Middle frontal gyrus (tissue), 1 donor: ENCODE measurements around the gene LARP6.

Experiments used
- DNase-seq: peaks from one replicate; pipeline ENCODE4 v3.0.0-alpha.2; 2015; ENCODE audit warnings: low spot score; ENCODE audit errors: extremely low spot score

Gene LARP6

DNA sequence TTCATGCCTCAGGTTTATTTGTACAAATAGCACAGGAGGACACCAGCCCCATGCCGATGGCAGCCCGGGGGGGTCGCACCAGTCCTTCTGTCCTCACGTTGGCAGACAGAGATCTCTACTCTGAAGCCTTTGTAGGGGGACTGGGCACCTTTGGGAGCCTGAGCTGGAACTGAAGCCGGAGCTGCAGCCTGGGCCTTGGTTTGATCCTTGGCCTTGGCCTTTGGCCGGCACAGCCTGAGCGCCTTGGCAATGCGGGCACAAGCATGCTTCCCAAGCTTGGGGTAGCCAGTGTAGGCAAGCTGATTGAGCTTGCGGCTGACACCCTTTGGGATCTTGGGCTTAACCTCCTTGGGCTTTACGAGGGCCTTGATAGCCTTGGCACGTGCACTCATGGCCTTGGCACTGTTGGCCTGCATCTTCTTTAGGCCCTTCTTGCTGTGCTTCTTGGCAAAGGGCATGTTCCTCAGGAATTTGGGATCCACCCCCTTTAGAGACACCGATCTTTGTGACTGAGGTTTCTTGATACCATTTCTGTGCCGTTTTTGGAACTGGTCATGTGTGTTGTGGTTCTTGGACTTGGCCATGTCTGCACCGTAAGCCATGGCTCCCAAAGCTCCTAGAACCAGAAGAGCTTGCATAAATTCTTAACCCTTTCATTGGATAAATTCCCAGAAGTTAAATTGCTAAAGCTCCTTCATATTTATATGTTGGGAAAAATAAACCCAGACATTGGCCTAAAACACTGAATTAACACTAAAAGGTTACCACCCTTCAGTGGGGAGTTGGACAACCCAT lies 57.2 kb downstream of the LARP6 start:
- no peak for DNase-seq

DNA sequence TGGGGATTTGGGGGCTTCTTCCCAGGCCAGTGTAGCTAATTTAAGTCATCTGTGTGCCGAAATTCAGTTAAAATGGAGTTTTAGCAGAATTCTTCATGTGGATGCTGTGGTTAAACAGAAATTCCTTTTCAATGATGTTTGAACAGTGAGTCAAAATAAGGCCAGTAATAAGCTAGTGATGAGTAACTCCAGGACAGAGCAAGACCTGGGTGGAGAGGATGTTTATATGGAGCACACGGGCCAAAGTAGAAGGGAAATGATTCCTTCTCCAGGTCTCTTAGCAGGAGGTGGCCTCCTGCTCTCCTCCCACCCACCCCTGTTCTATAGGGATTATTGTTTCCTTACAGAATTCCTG lies 58.7 kb downstream of the LARP6 start:
- no peak for DNase-seq

DNA sequence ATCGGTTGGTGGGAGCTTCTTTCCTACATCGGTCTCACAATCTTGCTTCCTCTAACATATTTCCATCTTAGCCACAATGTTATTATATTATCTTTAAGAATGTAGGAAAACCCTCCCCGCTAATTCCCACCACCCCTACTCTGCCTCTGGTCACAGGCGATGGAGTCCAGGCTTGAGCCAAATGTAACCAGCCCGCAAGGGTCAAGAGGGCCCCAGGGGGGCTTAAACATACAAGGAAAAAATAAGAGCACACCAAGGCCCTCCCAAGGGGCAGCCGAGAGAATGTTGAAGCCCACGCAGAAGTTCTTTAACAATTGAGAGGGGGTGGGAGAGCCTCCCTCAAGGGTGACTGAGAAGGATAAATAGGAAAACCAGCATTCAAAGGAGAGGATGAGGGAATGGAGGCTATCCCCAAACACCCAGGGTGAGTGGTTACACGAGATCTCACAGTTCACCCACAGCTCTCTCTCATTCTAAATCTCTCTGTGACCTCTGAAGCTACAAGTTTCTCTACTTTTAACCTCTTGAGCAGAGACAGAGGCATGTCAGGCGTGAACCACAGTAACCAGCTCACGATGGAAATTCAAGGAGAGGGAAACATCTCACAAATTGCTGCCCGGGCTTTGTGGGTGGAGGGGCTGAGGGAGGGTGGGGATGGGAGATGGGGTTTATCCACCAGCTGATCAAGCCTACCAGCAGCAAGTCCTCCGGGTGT lies 59.2 kb downstream of the LARP6 start:
- no peak for DNase-seq

GRCh38 chr15:70793694-70794093 lies 60.3 kb downstream of the LARP6 start:
- DNase-seq, result no peak

DNA sequence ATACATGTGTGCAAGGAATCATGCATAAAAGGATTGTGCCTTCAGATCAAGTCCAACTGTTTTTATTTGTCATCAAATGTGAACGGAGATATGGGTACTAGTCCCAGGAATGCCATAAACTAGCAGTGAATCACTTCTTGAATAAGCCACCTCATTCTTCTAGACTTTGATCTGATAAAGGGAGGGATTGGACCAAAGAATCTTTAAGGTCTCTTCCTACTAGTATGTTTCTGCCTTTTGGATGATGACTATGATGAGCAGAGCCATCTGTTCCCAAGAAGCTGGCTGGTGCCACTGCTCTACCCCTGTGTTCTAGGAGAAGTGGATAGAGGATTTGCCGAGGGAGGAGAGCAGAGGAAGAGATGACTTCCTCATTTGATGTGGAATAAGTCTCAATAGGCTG lies 61.8 kb downstream of the LARP6 start:
- DNase-seq, result no peak

GRCh38 chr15:70791259-70791658 lies 62.7 kb downstream of the LARP6 start:
- DNase-seq, result no peak

DNA sequence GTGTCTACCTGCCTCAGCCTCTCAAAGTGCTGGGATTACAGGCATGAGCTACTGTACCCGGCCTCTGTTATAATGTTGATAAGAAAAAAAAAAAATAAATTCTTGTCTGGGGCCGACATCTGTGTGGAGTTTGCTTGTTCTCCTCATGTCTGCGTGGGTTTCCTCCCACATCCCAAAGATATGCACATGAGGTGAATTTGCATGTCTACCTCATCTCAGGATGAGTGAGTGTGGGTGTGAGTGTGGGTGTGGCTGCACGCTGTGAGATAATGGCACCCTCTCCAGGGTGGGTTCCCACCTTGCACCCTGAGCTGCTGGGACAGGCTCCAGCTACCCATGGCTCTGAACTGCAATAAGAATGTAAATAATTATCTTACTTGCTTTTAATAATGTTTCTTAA lies 64.7 kb downstream of the LARP6 start:
- DNase-seq, result no peak

DNA sequence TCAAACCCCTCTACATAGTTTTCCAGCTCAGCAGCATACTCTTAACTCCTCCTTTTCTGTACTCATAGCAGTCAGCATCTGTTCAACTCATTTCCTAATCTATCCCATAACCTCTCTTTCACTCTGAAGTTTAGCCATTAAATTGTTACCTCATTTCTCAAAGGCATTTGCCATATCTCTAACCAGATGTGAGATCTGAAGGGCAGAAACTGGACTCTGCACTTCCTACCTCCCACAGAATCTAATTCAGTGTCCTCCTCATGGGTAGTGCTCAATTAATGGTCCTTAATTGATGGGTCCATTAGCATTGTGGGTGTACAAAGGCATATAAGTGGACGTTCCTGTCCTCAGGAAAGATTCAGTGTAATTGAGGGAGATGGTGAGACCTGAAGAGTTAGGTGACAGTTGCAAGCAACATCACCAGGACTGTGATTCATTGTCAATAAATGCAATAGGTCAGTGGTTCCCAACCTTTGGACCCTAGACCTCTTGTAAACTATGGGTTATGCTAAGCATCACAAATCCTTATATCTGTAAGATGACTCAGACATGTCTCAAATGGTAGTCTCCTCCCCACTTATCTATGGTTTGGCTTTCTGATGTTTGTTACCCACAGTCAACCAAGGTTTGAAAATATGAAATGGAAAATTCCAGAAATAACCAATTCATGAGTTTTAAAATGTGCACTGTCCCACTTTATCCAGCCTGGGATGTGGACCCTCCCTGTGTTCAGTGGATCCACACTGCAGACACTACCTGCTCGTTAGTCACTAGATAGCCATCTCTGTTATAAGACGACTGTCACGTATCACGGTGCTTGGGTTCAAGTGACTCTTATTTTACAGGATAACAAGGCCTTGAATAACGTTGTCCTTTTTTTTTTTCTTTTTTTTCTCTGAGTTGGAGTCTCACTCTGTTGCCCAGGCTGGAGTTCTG lies 65.6 kb downstream of the LARP6 start:
- no peak for DNase-seq

DNA sequence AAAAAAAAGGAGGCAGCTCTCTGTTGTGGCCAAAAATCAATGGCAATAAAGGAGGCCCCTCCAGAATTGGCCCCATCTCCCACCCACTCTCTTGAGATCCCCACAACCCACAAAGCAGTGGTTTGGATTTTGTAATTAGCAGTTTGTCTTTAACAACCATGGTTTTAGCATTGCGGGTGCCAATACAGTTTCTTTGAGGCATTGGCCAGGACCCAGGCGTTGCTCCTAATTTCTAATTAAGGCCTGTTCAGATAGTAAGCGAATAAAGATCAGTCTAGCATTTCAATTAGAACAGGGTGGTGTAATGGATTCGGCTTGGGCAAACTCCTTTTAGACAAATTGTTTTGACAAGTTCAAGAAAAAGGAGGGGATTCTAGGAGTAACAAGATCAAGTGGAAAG lies 67.0 kb downstream of the LARP6 start:
- no peak for DNase-seq

DNA sequence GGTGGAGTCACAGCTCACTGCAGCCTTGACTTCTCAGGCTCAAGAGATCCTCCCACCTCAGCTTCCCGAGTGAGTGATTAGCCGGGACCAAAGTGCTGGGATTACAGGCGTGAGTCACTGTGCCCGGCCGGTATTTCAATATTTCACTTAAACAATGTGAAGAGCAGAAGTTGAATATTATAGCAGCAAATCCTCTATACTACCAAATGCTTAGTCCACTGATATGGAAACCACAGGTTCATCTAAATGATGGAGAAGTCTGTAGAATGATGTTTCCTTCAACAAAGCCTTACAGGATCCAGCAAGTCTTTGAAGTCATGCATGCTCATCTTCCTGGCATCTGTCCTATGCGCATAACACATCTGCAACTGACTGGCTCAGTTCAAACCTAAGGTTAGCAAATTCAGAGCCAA lies 70.3 kb downstream of the LARP6 start:
- DNase-seq, result no peak

- DNase-seq, result no peak
These were observed 70.9 kb downstream of the LARP6 start for GRCh38 chr15:70783041-70783440.

GRCh38 chr15:70781236-70781635 lies 72.7 kb downstream of the LARP6 start:
- DNase-seq, result no peak
